Heart left ventricle (tissue), 13 donors: Measurements from ENCODE around the gene FOXN3.

Experiments used
- CTCF ChIP-seq, 12 donors: fragments of 200-600 bp; sonication (generic) in 4 of 12; IDR thresholded peaks; one replicate each; pipeline versions ENCODE4 v1.5.0 to v1.8.0; 2018 to 2022; ENCODE audit warnings: antibody characterized with exemption in 12 of 12, mild to moderate bottlenecking in 5 of 12
- POLR2A ChIP-seq, 2 donors: fragments of 450-650 bp; IDR thresholded peaks; one replicate each; pipeline ENCODE4 v1.6.1; 2017; ENCODE audit warnings: antibody characterized with exemption in 2 of 2, mild to moderate bottlenecking in 2 of 2, moderate library complexity in 2 of 2
- donor health status: ischemic (EF 13 %, LVEDD 7.1; RV severe dilation, severe dysfunction).
- donor health status: DM: no; HTN: yes; CAD: no.
- donor health status: DM: no; HTN: no; CAD: no.
- donor health status: ischemic (EF 25% LVEDD 6.9; RV normal size, moderate dysfunction).
- donor health status: ischemic (EF 25% LVEDD 5.7; RV mildly dilated, moderate dysfunction).
- donor health status: ischemic (EF 35%, LVEDD 5.7; RV mildly dilated, moderate dysfunction).
- donor health status: nonischemic (EF 11% LVEDD 7.7; RV severe dilation, severe dysfunction).
- donor health status: DM: yes; HTN: yes; CAD: no.
- donor health status: PGD.
- donor health status: ischemic (EF 29% LVEDD 5.4; RV normal size, mild dysfunction).
- donor health status: nonischemic (EF 23%, LVEDD 6.1; RV moderate dilation, normal function).

GRCh38 chr14:89430391-89431236 is 13.6 kb upstream of the FOXN3 start:
- TF ChIP-seq CTCF (IDR thresholded peaks at IDR 0.05) (no peak), POLR2A (IDR thresholded peaks at IDR 0.05) (no peak)
